GM23338 (cell line): ENCODE measurements around the gene SH3BP5. TPM values are rescaled to one million over a fixed set of nuclear protein-coding genes. Genes with fewer than 3 reads are reported as not detected.

ENCODE experiments used
- ATAC-seq: fragments of 200-7000 bp; cut with Tn5 transposase; 3 replicates; pipeline ENCODE4 v1.9.1; 2020
- DNase-seq: peaks from one replicate; pipeline ENCODE4 v3.0.0-alpha.2; 2015; ENCODE audit warnings: low spot score
- H2AFZ ChIP-seq: fragments of 200-600 bp; sonication (generic); 2 replicates; pipeline ENCODE4 v1.8.0; 2016; ENCODE audit warnings: antibody characterized with exemption, mild to moderate bottlenecking, moderate library complexity
- H3F3A ChIP-seq: fragments of 200-600 bp; sonication (generic); replicated peaks from 2 replicates; pipeline ENCODE4 v1.8.0; 2017; ENCODE audit warnings: antibody characterized with exemption, mixed run types, low read depth
- H3K27ac ChIP-seq: fragments of 200-600 bp; sonication (generic); 2 replicates; pipeline ENCODE4 v1.6.1; 2016; ENCODE audit warnings: low read depth
- H3K27me3 ChIP-seq: fragments of 200-600 bp; sonication (generic); 2 replicates; pipeline ENCODE4 v1.8.0; 2016; ENCODE audit warnings: mild to moderate bottlenecking, mixed run types, moderate library complexity; ENCODE audit not compliant: insufficient read depth
- H3K36me3 ChIP-seq: fragments of 200-600 bp; sonication (generic); 2 replicates; pipeline ENCODE4 v1.8.0; 2016; ENCODE audit warnings: mild to moderate bottlenecking; ENCODE audit not compliant: insufficient read depth
- H3K4me1 ChIP-seq: fragments of 200-600 bp; sonication (generic); 2 replicates; pipeline ENCODE4 v1.8.0; 2016; ENCODE audit warnings: mild to moderate bottlenecking, moderate library complexity; ENCODE audit not compliant: insufficient read depth
- H3K4me2 ChIP-seq: fragments of 200-600 bp; sonication (generic); 2 replicates; pipeline ENCODE4 v1.7.1; 2017; ENCODE audit warnings: mixed run types
- H3K4me3 ChIP-seq: fragments of 200-600 bp; sonication (generic); 2 replicates; pipeline ENCODE4 v1.6.1; 2016; ENCODE audit warnings: mixed run types
- H3K79me2 ChIP-seq: fragments of 200-600 bp; sonication (generic); replicated peaks from 2 replicates; pipeline ENCODE4 v1.8.0; 2017; ENCODE audit warnings: mild to moderate bottlenecking; ENCODE audit not compliant: insufficient read depth
- H3K9me2 ChIP-seq: fragments of 200-600 bp; sonication (generic); 2 replicates; pipeline ENCODE4 v1.8.0; 2017; ENCODE audit not compliant: insufficient read depth
- H4K20me1 ChIP-seq: fragments of 200-600 bp; sonication (generic); replicated peaks from 2 replicates; pipeline ENCODE4 v1.8.0; 2017; ENCODE audit warnings: mild to moderate bottlenecking; ENCODE audit not compliant: insufficient read depth
- H3K27ac Mint-ChIP-seq: 2 replicates; pipeline ENCODE4 v1.8.0; 2020; ENCODE audit warnings: inconsistent platforms, mild to moderate bottlenecking, moderate library complexity, mixed read lengths
- H3K27me3 Mint-ChIP-seq: 3 replicates; pipeline ENCODE4 v1.8.0; 2022; ENCODE audit warnings: low read depth, mild to moderate bottlenecking, moderate library complexity, mixed read lengths, inconsistent platforms; ENCODE audit not compliant: insufficient read depth, poor library complexity
- H3K36me3 Mint-ChIP-seq: 3 replicates; pipeline ENCODE4 v1.8.0; 2021; ENCODE audit warnings: low read depth, mild to moderate bottlenecking, inconsistent platforms, moderate library complexity, mixed read lengths
- H3K4me1 Mint-ChIP-seq: 3 replicates; pipeline ENCODE4 v1.8.0; 2020; ENCODE audit warnings: mild to moderate bottlenecking, inconsistent platforms, mixed read lengths
- H3K4me3 Mint-ChIP-seq: 3 replicates; pipeline ENCODE4 v1.8.0; 2021; ENCODE audit warnings: moderate library complexity, mild to moderate bottlenecking, inconsistent platforms, mixed read lengths
- H3K9me3 Mint-ChIP-seq: 3 replicates; pipeline ENCODE4 v1.8.0; 2020; ENCODE audit warnings: moderate library complexity, mild to moderate bottlenecking, inconsistent platforms, mixed read lengths
- ETS1 ChIP-seq: IDR thresholded peaks from 2 replicates; pipeline ENCODE4 v1.6.1; 2016; ENCODE audit warnings: antibody characterized with exemption
- JUNB ChIP-seq: IDR thresholded peaks from one replicate; pipeline ENCODE4 v1.6.1; 2016; ENCODE audit warnings: antibody characterized with exemption; ENCODE audit not compliant: unreplicated experiment
- POLR2AphosphoS5 ChIP-seq: IDR thresholded peaks from 2 replicates; pipeline ENCODE4 v1.6.1; 2016; ENCODE audit warnings: antibody characterized with exemption, low read depth
- STAT1 ChIP-seq: IDR thresholded peaks from one replicate; pipeline ENCODE4 v1.6.1; 2016; ENCODE audit warnings: antibody characterized with exemption; ENCODE audit not compliant: unreplicated experiment
- ZNF331 ChIP-seq: fragments of 250-450 bp; sonication (Bioruptor Pico); IDR thresholded peaks from 2 replicates; pipeline ENCODE4 v1.5.0; 2020; ENCODE audit warnings: low read depth, mild to moderate bottlenecking, moderate library complexity
- polyA plus RNA-seq: library from polyadenylated mRNA; unstranded; fragments of >200 nt; fragmentation: Nextera tagmentation; extraction: Ambion mirVana; gene quantifications from 2 replicates; pipeline ENCODE4 v1.2.1, GENCODE V29; 2016
- total RNA-seq: library from RNA; depleted of rRNA; stranded (reverse); fragments of >200 nt; shearing (Covaris generic); gene quantifications from 2 replicates; pipeline ENCODE4 v1.2.3, GENCODE V29; 2014
- TF ChIP-seq, protein P1 (sequence below): IDR thresholded peaks from one replicate; pipeline ENCODE4 v1.6.1; 2018; ENCODE audit warnings: antibody characterized with exemption; ENCODE audit not compliant: unreplicated experiment
- TF ChIP-seq, protein P2 (sequence below): fragments of 250-450 bp; sonication (Bioruptor Pico); IDR thresholded peaks from 2 replicates; pipeline ENCODE4 v1.5.0; 2020; ENCODE audit warnings: mild to moderate bottlenecking, moderate library complexity

SH3BP5 gene
- total and polyA plus RNA-seq, 2 experiments from 2014 or later, result 5.8 to 9.1 TPM

DNA sequence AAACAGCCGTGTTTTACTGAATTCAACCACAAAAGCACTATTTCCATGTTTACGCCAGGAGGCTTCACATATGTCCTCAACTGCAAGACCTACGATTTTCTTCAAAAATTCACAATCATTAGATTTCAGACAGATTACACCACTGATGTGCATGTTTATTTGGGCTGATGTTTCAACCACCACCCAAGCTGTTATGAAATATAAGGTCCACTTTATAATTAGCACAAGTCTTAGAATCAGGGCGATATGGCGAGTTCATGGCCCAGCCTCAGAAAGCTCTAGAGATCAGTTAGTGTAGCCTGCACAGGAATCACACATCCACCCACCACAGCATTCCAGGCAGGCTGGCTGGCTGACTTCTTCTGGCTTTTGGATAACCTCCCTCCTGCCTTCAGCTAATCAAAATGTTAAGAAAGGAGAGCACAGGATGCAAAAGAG, 15.4 kb downstream of the SH3BP5 start:
- DNase-seq (no peak), ATAC-seq (no peak)
- H3K4me2 ChIP-seq, result no peak overlapping the region
- TF ChIP-seq ZNF331 (no peak), STAT1 (no peak)
- TF ChIP-seq, protein P1, sequence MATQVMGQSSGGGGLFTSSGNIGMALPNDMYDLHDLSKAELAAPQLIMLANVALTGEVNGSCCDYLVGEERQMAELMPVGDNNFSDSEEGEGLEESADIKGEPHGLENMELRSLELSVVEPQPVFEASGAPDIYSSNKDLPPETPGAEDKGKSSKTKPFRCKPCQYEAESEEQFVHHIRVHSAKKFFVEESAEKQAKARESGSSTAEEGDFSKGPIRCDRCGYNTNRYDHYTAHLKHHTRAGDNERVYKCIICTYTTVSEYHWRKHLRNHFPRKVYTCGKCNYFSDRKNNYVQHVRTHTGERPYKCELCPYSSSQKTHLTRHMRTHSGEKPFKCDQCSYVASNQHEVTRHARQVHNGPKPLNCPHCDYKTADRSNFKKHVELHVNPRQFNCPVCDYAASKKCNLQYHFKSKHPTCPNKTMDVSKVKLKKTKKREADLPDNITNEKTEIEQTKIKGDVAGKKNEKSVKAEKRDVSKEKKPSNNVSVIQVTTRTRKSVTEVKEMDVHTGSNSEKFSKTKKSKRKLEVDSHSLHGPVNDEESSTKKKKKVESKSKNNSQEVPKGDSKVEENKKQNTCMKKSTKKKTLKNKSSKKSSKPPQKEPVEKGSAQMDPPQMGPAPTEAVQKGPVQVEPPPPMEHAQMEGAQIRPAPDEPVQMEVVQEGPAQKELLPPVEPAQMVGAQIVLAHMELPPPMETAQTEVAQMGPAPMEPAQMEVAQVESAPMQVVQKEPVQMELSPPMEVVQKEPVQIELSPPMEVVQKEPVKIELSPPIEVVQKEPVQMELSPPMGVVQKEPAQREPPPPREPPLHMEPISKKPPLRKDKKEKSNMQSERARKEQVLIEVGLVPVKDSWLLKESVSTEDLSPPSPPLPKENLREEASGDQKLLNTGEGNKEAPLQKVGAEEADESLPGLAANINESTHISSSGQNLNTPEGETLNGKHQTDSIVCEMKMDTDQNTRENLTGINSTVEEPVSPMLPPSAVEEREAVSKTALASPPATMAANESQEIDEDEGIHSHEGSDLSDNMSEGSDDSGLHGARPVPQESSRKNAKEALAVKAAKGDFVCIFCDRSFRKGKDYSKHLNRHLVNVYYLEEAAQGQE, result no peak
- H4K20me1 ChIP-seq, result no peaks in the 10 kb centered on the region; the same call in 1 of the 2 replicates
- Mint-ChIP-seq H3K36me3 (no peaks in the 10 kb centered on the region), H3K4me1 (peaks cover 12% of the 10 kb centered on the region), H3K4me3 (no peak overlapping the region), H3K9me3 (no peaks in the 10 kb centered on the region), H3K27ac (no peak overlapping the region), H3K27me3 (peaks cover 1% of the 10 kb centered on the region)
- no peaks in the 10 kb centered on the region; the same call in none of the 2 replicates for H3K4me1 ChIP-seq
- no peaks in the 10 kb centered on the region for H3K27me3 ChIP-seq
- H3K9me2 ChIP-seq, result no peaks in the 10 kb centered on the region
- H3K79me2 ChIP-seq, result peaks cover 6% of the 10 kb centered on the region
- no peak overlapping the region for H2AFZ ChIP-seq
- H3F3A ChIP-seq, result no peaks in the 10 kb centered on the region
- H3K36me3 ChIP-seq, result no peaks in the 10 kb centered on the region
- no peak overlapping the region for H3K27ac ChIP-seq
- H3K4me3 ChIP-seq, result no peak overlapping the region

DNA sequence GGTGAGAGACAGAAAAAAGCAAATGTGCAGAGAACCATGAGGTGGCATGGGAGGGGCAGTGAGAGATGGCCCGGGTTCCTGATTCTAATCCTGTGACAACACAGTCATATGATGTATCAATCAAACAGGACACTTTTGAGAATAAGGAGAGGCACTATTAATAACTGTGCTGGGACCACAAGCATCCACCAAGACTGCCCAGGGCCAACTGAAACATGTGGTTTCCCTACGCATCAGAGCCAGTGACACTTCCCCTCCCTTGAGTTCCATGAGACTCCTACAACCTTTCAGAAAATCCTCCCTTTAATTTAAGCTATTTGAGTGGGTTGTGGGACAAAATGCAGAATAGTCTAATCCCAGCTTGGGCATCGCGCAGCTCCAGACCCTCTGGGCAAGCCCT, 17.4 kb downstream of the SH3BP5 start:
- peaks cover 1% of the 10 kb centered on the region for H3K27me3 Mint-ChIP-seq
- H3K9me2 ChIP-seq, result no peaks in the 10 kb centered on the region
- H3K9me3 Mint-ChIP-seq, result no peaks in the 10 kb centered on the region
- no peak for ATAC-seq
- H3K4me1 ChIP-seq, result peaks cover 14% of the 10 kb centered on the region
- no peaks in the 10 kb centered on the region for H3K27me3 ChIP-seq
- peaks cover 6% of the 10 kb centered on the region for H3K79me2 ChIP-seq
- H3K27ac ChIP-seq, result no peak overlapping the region
- no peak overlapping the region for H3K4me3 ChIP-seq
- H4K20me1 ChIP-seq, result no peaks in the 10 kb centered on the region; the same call in 1 of the 2 replicates
- H3K4me3 Mint-ChIP-seq, result no peak overlapping the region
- H3K36me3 ChIP-seq, result no peaks in the 10 kb centered on the region
- H3K4me1 Mint-ChIP-seq, result peaks cover 22% of the 10 kb centered on the region
- no peaks in the 10 kb centered on the region for H3K36me3 Mint-ChIP-seq
- no peak for DNase-seq
- peak overlapping the region; percentile 0; the same call in 1 of the 2 replicates for H3K27ac Mint-ChIP-seq
- no peaks in the 10 kb centered on the region for H3F3A ChIP-seq
- no peak overlapping the region for H2AFZ ChIP-seq
- no peak overlapping the region for H3K4me2 ChIP-seq
- TF ChIP-seq, protein P2, sequence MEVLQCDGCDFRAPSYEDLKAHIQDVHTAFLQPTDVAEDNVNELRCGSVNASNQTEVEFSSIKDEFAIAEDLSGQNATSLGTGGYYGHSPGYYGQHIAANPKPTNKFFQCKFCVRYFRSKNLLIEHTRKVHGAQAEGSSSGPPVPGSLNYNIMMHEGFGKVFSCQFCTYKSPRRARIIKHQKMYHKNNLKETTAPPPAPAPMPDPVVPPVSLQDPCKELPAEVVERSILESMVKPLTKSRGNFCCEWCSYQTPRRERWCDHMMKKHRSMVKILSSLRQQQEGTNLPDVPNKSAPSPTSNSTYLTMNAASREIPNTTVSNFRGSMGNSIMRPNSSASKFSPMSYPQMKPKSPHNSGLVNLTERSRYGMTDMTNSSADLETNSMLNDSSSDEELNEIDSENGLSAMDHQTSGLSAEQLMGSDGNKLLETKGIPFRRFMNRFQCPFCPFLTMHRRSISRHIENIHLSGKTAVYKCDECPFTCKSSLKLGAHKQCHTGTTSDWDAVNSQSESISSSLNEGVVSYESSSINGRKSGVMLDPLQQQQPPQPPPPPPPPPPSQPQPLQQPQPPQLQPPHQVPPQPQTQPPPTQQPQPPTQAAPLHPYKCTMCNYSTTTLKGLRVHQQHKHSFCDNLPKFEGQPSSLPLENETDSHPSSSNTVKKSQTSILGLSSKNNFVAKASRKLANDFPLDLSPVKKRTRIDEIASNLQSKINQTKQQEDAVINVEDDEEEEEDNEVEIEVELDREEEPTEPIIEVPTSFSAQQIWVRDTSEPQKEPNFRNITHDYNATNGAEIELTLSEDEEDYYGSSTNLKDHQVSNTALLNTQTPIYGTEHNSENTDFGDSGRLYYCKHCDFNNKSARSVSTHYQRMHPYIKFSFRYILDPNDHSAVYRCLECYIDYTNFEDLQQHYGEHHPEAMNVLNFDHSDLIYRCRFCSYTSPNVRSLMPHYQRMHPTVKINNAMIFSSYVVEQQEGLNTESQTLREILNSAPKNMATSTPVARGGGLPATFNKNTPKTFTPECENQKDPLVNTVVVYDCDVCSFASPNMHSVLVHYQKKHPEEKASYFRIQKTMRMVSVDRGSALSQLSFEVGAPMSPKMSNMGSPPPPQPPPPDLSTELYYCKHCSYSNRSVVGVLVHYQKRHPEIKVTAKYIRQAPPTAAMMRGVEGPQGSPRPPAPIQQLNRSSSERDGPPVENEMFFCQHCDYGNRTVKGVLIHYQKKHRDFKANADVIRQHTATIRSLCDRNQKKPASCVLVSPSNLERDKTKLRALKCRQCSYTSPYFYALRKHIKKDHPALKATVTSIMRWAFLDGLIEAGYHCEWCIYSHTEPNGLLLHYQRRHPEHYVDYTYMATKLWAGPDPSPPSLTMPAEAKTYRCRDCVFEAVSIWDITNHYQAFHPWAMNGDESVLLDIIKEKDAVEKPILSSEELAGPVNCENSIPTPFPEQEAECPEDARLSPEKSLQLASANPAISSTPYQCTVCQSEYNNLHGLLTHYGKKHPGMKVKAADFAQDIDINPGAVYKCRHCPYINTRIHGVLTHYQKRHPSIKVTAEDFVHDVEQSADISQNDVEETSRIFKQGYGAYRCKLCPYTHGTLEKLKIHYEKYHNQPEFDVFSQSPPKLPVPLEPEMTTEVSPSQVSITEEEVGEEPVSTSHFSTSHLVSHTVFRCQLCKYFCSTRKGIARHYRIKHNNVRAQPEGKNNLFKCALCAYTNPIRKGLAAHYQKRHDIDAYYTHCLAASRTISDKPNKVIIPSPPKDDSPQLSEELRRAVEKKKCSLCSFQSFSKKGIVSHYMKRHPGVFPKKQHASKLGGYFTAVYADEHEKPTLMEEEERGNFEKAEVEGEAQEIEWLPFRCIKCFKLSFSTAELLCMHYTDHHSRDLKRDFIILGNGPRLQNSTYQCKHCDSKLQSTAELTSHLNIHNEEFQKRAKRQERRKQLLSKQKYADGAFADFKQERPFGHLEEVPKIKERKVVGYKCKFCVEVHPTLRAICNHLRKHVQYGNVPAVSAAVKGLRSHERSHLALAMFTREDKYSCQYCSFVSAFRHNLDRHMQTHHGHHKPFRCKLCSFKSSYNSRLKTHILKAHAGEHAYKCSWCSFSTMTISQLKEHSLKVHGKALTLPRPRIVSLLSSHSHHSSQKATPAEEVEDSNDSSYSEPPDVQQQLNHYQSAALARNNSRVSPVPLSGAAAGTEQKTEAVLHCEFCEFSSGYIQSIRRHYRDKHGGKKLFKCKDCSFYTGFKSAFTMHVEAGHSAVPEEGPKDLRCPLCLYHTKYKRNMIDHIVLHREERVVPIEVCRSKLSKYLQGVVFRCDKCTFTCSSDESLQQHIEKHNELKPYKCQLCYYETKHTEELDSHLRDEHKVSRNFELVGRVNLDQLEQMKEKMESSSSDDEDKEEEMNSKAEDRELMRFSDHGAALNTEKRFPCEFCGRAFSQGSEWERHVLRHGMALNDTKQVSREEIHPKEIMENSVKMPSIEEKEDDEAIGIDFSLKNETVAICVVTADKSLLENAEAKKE (CRISPR knock-in tag), result no peak
- TF ChIP-seq JUNB (no peak), POLR2AphosphoS5 (no peak), ZNF331 (no peak), ETS1 (no peak)
- TF ChIP-seq, protein P1, result no peak
